Measurements from ENCODE around the gene HAAO. TPM values are rescaled to one million over a fixed set of nuclear protein-coding genes. Genes with fewer than 3 reads are reported as not detected.
A peak's percentile ranks its signal among the peaks of the same experiment; 100 is the strongest.

The HAAO gene
- total and polyA plus RNA-seq, 2 of the 13 experiments (the other 11 are each of a cell fraction or from before 2014, with no cell fraction given), result 36.1 to 42.7 TPM

- TF ChIP-seq ZNF510 (CRISPR knock-in tag; IDR thresholded peaks at IDR 0.05; ENCODE audit: low read depth) (no peak), GATA4 (IDR thresholded peaks at IDR 0.05; ENCODE audit: borderline replicate concordance, low read depth) (peak; percentile 84; the same call in 1 of the 2 replicates), KLF15 (CRISPR knock-in tag; IDR thresholded peaks at IDR 0.05; ENCODE audit: borderline replicate concordance) (peak; percentile 67), NFE2 (CRISPR knock-in tag; IDR thresholded peaks at IDR 0.05) (no peak), ZEB1 (IDR thresholded peaks at IDR 0.05; ENCODE audit: insufficient replicate concordance, low read depth) (peak; percentile 52), ZNF264 (CRISPR knock-in tag; IDR thresholded peaks at IDR 0.05) (peak; percentile 96), BCL3 (CRISPR knock-in tag; IDR thresholded peaks at IDR 0.05) (peak; percentile 97), MED13 (CRISPR knock-in tag; IDR thresholded peaks at IDR 0.05) (peak; percentile 99), JUN (CRISPR knock-in tag; IDR thresholded peaks at IDR 0.05) (peak; percentile 34), DPF2 (CRISPR knock-in tag; IDR thresholded peaks at IDR 0.05; ENCODE audit: borderline replicate concordance, low read depth) (peak; percentile 86), TBX2 (CRISPR knock-in tag; IDR thresholded peaks at IDR 0.05; ENCODE audit: borderline replicate concordance) (peak; percentile 97), ZBTB21 (CRISPR knock-in tag; IDR thresholded peaks at IDR 0.05) (no peak; the same call in 1 of the 2 replicates), ZNF737 (CRISPR knock-in tag; IDR thresholded peaks at IDR 0.05; ENCODE audit: borderline replicate concordance) (peak; percentile 59; the same call in 1 of the 2 replicates), MED1 (CRISPR knock-in tag; IDR thresholded peaks at IDR 0.05) (peak; percentile 98), SRSF9 (IDR thresholded peaks at IDR 0.05; ENCODE audit: borderline replicate concordance, insufficient read depth, low read depth, low read length, poor library complexity, severe bottlenecking) (no peak), HCFC1 (IDR thresholded peaks at IDR 0.05; ENCODE audit: low read depth, low read length) (0 out of 2 replicates have a peak, but pooled peaks have one; percentile 26), KDM1A (CRISPR knock-in tag; IDR thresholded peaks at IDR 0.05) (peak; percentile 79; the same call in 1 of the 2 replicates), LCORL (IDR thresholded peaks at IDR 0.05) (no peak), LCORL (CRISPR knock-in tag; IDR thresholded peaks at IDR 0.05) (peak; percentile 99), ZNF34 (CRISPR knock-in tag; IDR thresholded peaks at IDR 0.05; ENCODE audit: borderline replicate concordance) (peak; percentile 92), ZNF451 (CRISPR knock-in tag; IDR thresholded peaks at IDR 0.05) (peak; percentile 96)
- TF ChIP-seq, protein P1, sequence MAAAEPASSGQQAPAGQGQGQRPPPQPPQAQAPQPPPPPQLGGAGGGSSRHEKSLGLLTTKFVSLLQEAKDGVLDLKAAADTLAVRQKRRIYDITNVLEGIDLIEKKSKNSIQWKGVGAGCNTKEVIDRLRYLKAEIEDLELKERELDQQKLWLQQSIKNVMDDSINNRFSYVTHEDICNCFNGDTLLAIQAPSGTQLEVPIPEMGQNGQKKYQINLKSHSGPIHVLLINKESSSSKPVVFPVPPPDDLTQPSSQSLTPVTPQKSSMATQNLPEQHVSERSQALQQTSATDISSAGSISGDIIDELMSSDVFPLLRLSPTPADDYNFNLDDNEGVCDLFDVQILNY (CRISPR knock-in tag; conservative IDR thresholded peaks at IDR 0.05), result peak; percentile 89
- TF ChIP-seq, protein P2, sequence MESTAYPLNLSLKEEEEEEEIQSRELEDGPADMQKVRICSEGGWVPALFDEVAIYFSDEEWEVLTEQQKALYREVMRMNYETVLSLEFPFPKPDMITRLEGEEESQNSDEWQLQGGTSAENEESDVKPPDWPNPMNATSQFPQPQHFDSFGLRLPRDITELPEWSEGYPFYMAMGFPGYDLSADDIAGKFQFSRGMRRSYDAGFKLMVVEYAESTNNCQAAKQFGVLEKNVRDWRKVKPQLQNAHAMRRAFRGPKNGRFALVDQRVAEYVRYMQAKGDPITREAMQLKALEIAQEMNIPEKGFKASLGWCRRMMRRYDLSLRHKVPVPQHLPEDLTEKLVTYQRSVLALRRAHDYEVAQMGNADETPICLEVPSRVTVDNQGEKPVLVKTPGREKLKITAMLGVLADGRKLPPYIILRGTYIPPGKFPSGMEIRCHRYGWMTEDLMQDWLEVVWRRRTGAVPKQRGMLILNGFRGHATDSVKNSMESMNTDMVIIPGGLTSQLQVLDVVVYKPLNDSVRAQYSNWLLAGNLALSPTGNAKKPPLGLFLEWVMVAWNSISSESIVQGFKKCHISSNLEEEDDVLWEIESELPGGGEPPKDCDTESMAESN (CRISPR knock-in tag; conservative IDR thresholded peaks at IDR 0.05), result peak; percentile 99
- TF ChIP-seq, protein P3, sequence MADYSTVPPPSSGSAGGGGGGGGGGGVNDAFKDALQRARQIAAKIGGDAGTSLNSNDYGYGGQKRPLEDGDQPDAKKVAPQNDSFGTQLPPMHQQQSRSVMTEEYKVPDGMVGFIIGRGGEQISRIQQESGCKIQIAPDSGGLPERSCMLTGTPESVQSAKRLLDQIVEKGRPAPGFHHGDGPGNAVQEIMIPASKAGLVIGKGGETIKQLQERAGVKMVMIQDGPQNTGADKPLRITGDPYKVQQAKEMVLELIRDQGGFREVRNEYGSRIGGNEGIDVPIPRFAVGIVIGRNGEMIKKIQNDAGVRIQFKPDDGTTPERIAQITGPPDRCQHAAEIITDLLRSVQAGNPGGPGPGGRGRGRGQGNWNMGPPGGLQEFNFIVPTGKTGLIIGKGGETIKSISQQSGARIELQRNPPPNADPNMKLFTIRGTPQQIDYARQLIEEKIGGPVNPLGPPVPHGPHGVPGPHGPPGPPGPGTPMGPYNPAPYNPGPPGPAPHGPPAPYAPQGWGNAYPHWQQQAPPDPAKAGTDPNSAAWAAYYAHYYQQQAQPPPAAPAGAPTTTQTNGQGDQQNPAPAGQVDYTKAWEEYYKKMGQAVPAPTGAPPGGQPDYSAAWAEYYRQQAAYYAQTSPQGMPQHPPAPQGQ (CRISPR knock-in tag; IDR thresholded peaks at IDR 0.05; ENCODE audit: borderline replicate concordance), result no peak
Measured at GRCh38 chr2:42792583-42793333, at the start of gene HAAO (continued).
